Suppressor macrophage treated with lipopolysaccharide for 4 hours (primary cell): ENCODE results near the gene ASIC5.
"Not testable (repeated sequence)": the region's sequence is repeated elsewhere in the genome, so short reads cannot be mapped to it uniquely, and the experiment has no call there.

Experiments
- DNase-seq: peaks from one replicate; pipeline ENCODE4 v3.0.0-alpha.2; 2020

Gene ASIC5

GRCh38 chr4:155799794-155800123 lies 66.3 kb downstream of the ASIC5 start:
- no peak for DNase-seq

- no peak for DNase-seq
These were observed 66.8 kb downstream of the ASIC5 start for GRCh38 chr4:155799116-155799793.

- not testable (repeated sequence) for DNase-seq
These were observed 68.5 kb downstream of the ASIC5 start for GRCh38 chr4:155797581-155797980.

GRCh38 chr4:155795991-155796390 lies 70.1 kb downstream of the ASIC5 start:
- DNase-seq = no peak

GRCh38 chr4:155794589-155795236 lies 71.4 kb downstream of the ASIC5 start:
- DNase-seq = no peak

- no peak for DNase-seq
These were observed 76.1 kb downstream of the ASIC5 start for GRCh38 chr4:155789982-155790381.

- no peak for DNase-seq
These were observed 76.7 kb downstream of the ASIC5 start for GRCh38 chr4:155789391-155789790.

GRCh38 chr4:155787113-155787710 lies 78.9 kb downstream of the ASIC5 start:
- peak; percentile 69 for DNase-seq

GRCh38 chr4:155785828-155786227 lies 80.2 kb downstream of the ASIC5 start:
- no peak for DNase-seq

- DNase-seq = no peak
These were observed 81.4 kb downstream of the ASIC5 start for GRCh38 chr4:155784637-155785036.

- no peak for DNase-seq
These were observed 84.7 kb downstream of the ASIC5 start for GRCh38 chr4:155781249-155781831.

- DNase-seq = no peak
These were observed 85.3 kb downstream of the ASIC5 start for GRCh38 chr4:155780775-155781174.
